ENCODE data around the gene REV3L.

GRCh38 chr6:111483736-111484632 is 966 bp upstream of the REV3L start:
- TF ChIP-seq CTCF (IDR thresholded peaks at IDR 0.05; ENCODE audit: low read depth, low read length, poor library complexity, severe bottlenecking) = no peak
- TF ChIP-seq EZH2phosphoT487 (IDR thresholded peaks at IDR 0.05; ENCODE audit: borderline replicate concordance, low read length) = no peak
